ENCODE measurements around the gene TMEM179. TPM values are rescaled to one million over a fixed set of nuclear protein-coding genes. Genes with fewer than 3 reads are reported as not detected.

TMEM179 gene
- total RNA-seq, 1 experiment from 2014 or later: 3.4 TPM

DNA sequence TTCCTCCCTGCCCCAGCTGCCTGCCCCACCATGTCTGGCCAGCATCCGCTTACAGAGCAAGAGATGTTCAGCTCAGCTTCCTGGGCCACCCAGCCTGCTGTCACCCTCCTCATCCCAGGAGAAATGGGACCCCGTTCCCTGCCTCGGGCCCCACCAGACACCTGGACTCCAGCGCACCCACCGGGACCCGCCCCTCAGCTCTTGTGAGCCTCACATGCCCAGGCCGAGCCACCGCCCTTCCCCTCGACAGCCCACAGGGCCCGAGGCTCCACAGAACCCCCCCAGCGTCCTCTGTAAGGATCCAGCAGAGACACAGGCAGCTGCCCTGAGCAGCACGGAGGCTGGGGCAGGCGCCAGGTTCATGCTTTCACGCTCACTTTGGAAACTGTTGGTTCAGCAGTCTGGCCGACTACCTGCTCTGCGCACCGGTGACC lies 43.4 kb downstream of the TMEM179 start:
- DNase-seq (ENCODE audit: low read depth, low spot score) (no peak), ATAC-seq (no peak)
- TF ChIP-seq TCF7L2 (IDR thresholded peaks at IDR 0.05; ENCODE audit: low read depth, low read length) (no peak), SIN3A (IDR thresholded peaks at IDR 0.05; ENCODE audit: borderline replicate concordance, insufficient read depth, low read depth, low read length) (no peak), REST (IDR thresholded peaks at IDR 0.05; ENCODE audit: insufficient read depth in 1 of 2, low read depth in 2 of 2, low read length in 1 of 2) (no peak), POLR2AphosphoS5 (IDR thresholded peaks at IDR 0.05; ENCODE audit: low read depth, low read length) (no peak)
- TF ChIP-seq, protein P1, sequence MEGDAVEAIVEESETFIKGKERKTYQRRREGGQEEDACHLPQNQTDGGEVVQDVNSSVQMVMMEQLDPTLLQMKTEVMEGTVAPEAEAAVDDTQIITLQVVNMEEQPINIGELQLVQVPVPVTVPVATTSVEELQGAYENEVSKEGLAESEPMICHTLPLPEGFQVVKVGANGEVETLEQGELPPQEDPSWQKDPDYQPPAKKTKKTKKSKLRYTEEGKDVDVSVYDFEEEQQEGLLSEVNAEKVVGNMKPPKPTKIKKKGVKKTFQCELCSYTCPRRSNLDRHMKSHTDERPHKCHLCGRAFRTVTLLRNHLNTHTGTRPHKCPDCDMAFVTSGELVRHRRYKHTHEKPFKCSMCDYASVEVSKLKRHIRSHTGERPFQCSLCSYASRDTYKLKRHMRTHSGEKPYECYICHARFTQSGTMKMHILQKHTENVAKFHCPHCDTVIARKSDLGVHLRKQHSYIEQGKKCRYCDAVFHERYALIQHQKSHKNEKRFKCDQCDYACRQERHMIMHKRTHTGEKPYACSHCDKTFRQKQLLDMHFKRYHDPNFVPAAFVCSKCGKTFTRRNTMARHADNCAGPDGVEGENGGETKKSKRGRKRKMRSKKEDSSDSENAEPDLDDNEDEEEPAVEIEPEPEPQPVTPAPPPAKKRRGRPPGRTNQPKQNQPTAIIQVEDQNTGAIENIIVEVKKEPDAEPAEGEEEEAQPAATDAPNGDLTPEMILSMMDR (IDR thresholded peaks at IDR 0.05): no peak
- ChIA-PET CTCF (interaction anchor here (0.6 kb wide), 1 partner anchor 407 kb away, joined by 3 read pairs; no protein-coding TSS in a partner anchor), POLR2A (no interaction called here)
- H3K4me3 ChIP-seq (ENCODE audit: low read depth in 2 of 2, low read length in 2 of 2): no peak overlapping the region
- no peaks in the 10 kb centered on the region for H3K9me3 ChIP-seq (ENCODE audit: control insufficient read depth, insufficient read depth, low read depth, low read length)
- peaks cover 4% of the 10 kb centered on the region for H3K4me1 ChIP-seq (ENCODE audit: control insufficient read depth, insufficient read depth, low read length)
- intact Hi-C loops (cut with micrococcal nuclease; ENCODE audit: unreplicated experiment) (loop anchor here (10.0 kb wide), 1 partner anchor 486 kb away; no protein-coding TSS in a partner anchor), in situ Hi-C loops (cut with HindIII; ENCODE audit: low pct_unique_long_range_greater_than_20kb, low sequenced_read_pairs) (no loop called here)
- no TSS peak for BruUV-seq (replicated peaks)
- no peaks in the 10 kb centered on the region for H3K36me3 ChIP-seq (ENCODE audit: control insufficient read depth, insufficient read depth, low read length)
- H3K27me3 ChIP-seq (ENCODE audit: control insufficient read depth, insufficient read depth, low read length): no peaks in the 10 kb centered on the region
- H3K27ac ChIP-seq (ENCODE audit: low read length): no peak overlapping the region

DNA sequence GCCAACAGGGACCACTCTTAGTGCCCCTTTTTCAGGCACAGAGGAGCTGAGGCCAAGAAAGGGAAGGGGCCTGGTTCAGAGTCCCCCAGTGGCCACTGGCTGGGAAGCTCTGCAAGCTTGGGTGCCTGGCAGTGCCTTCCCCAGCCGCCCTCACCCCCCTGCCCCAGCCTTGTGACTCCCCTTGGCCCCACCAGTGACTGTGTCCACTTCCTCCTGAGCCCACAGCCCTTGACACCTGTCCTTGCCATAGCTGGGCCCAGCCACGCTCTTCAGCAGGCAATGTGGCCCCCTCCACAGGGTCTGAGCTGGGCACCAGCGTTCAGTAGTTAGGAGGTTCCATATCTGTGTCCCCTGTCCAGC lies 44.0 kb downstream of the TMEM179 start:
- TF ChIP-seq TCF7L2 (IDR thresholded peaks at IDR 0.05; ENCODE audit: low read depth, low read length): no peak
- H3K27me3 ChIP-seq (ENCODE audit: control insufficient read depth, insufficient read depth, low read length): no peaks in the 10 kb centered on the region; the same call in 1 of the 2 replicates
- no peak overlapping the region for H3K27ac ChIP-seq (ENCODE audit: low read length)
- H3K36me3 ChIP-seq (ENCODE audit: control insufficient read depth, insufficient read depth, low read length): no peaks in the 10 kb centered on the region
- ATAC-seq: no peak
- no peaks in the 10 kb centered on the region for H3K9me3 ChIP-seq (ENCODE audit: control insufficient read depth, insufficient read depth, low read depth, low read length)
- no peak for DNase-seq (ENCODE audit: low read depth, low spot score)
- in situ Hi-C loops (cut with HindIII; ENCODE audit: low pct_unique_long_range_greater_than_20kb, low sequenced_read_pairs) (no loop called here), intact Hi-C loops (cut with micrococcal nuclease; ENCODE audit: unreplicated experiment) (loop anchor here (10.0 kb wide), 1 partner anchor 486 kb away; no protein-coding TSS in a partner anchor)
- POLR2A ChIA-PET: no interaction called here
- H3K4me3 ChIP-seq (ENCODE audit: low read depth in 2 of 2, low read length in 2 of 2): no peak overlapping the region
- CTCF ChIA-PET: interaction anchor here (0.6 kb wide), 1 partner anchor 406 kb away, joined by 3 read pairs; no protein-coding TSS in a partner anchor
- peaks cover 3% of the 10 kb centered on the region for H3K4me1 ChIP-seq (ENCODE audit: control insufficient read depth, insufficient read depth, low read length)
- no TSS peak for BruUV-seq (replicated peaks)

- ATAC-seq (no peak), DNase-seq (ENCODE audit: low read depth, low spot score) (no peak)
- in situ Hi-C loops (cut with HindIII; ENCODE audit: low pct_unique_long_range_greater_than_20kb, low sequenced_read_pairs) (no loop called here), intact Hi-C loops (cut with micrococcal nuclease; ENCODE audit: unreplicated experiment) (loop anchor here (10.0 kb wide), 1 partner anchor 485 kb away; no protein-coding TSS in a partner anchor)
- ChIA-PET CTCF (interaction anchor here (0.6 kb wide), 1 partner anchor 406 kb away, joined by 3 read pairs; no protein-coding TSS in a partner anchor), POLR2A (no interaction called here)
- no TSS peak for BruUV-seq (replicated peaks)
- Histone ChIP-seq H3K27ac (ENCODE audit: low read length) (no peak overlapping the region), H3K4me3 (ENCODE audit: low read depth in 2 of 2, low read length in 2 of 2) (no peak overlapping the region), H3K4me1 (ENCODE audit: control insufficient read depth, insufficient read depth, low read length) (peaks cover 3% of the 10 kb centered on the region), H3K36me3 (ENCODE audit: control insufficient read depth, insufficient read depth, low read length) (no peaks in the 10 kb centered on the region), H3K9me3 (ENCODE audit: control insufficient read depth, insufficient read depth, low read depth, low read length) (no peaks in the 10 kb centered on the region), H3K27me3 (ENCODE audit: control insufficient read depth, insufficient read depth, low read length) (no peaks in the 10 kb centered on the region; the same call in 1 of the 2 replicates)
- TF ChIP-seq TCF7L2 (IDR thresholded peaks at IDR 0.05; ENCODE audit: low read depth, low read length): no peak
- TF ChIP-seq, protein P1 (IDR thresholded peaks at IDR 0.05): no peak
- TF ChIP-seq POLR2AphosphoS5 (IDR thresholded peaks at IDR 0.05; ENCODE audit: low read depth, low read length): no peak
- no peak for TF ChIP-seq REST (IDR thresholded peaks at IDR 0.05; ENCODE audit: insufficient read depth in 1 of 2, low read depth in 2 of 2, low read length in 1 of 2)
- no peak for TF ChIP-seq SIN3A (IDR thresholded peaks at IDR 0.05; ENCODE audit: borderline replicate concordance, insufficient read depth, low read depth, low read length)
Observed at GRCh38 chr14:104559804-104560585, 44.6 kb downstream of the TMEM179 start.
